Brain pericyte (primary cell): ENCODE data around the gene TGFB1I1.
A peak's percentile ranks its signal among the peaks of the same experiment; 100 is the strongest.
"Not testable (repeated sequence)": the region's sequence is repeated elsewhere in the genome, so short reads cannot be mapped to it uniquely, and the experiment has no call there.

Experiments used
- DNase-seq: peaks from one replicate; pipeline ENCODE4 v3.0.0-alpha.2; 2012; ENCODE audit warnings: low read depth, low spot score

The TGFB1I1 gene

GRCh38 chr16:31487720-31488467, 15.9 kb downstream of the TGFB1I1 start:
- DNase-seq, result no peak

- DNase-seq, result no peak
Measured at GRCh38 chr16:31488468-31489297, 16.7 kb downstream of the TGFB1I1 start.

- no peak for DNase-seq
Measured at GRCh38 chr16:31489298-31489564, 17.3 kb downstream of the TGFB1I1 start.

GRCh38 chr16:31489616-31490584, 17.9 kb downstream of the TGFB1I1 start:
- DNase-seq, result no peak

GRCh38 chr16:31491778-31492418, 19.9 kb downstream of the TGFB1I1 start:
- no peak for DNase-seq

GRCh38 chr16:31493506-31494125, 21.7 kb downstream of the TGFB1I1 start:
- DNase-seq, result no peak

- DNase-seq, result no peak
Measured at GRCh38 chr16:31496670-31497069, 24.7 kb downstream of the TGFB1I1 start.

- no peak for DNase-seq
Measured at GRCh38 chr16:31498493-31498892, 26.5 kb downstream of the TGFB1I1 start.

- DNase-seq, result no peak
Measured at GRCh38 chr16:31499928-31500327, 28.0 kb downstream of the TGFB1I1 start.

- no peak for DNase-seq
Measured at GRCh38 chr16:31501226-31501965, 29.4 kb downstream of the TGFB1I1 start.

GRCh38 chr16:31501966-31502348, 30.0 kb downstream of the TGFB1I1 start:
- DNase-seq, result no peak

GRCh38 chr16:31502981-31503380, 31.0 kb downstream of the TGFB1I1 start:
- DNase-seq, result no peak

GRCh38 chr16:31503555-31503954, 31.6 kb downstream of the TGFB1I1 start:
- DNase-seq, result not testable (repeated sequence)

GRCh38 chr16:31504159-31504558, 32.2 kb downstream of the TGFB1I1 start:
- no peak for DNase-seq

GRCh38 chr16:31505483-31505882, 33.5 kb downstream of the TGFB1I1 start:
- no peak for DNase-seq

- DNase-seq, result no peak
Measured at GRCh38 chr16:31507617-31507928, 35.6 kb downstream of the TGFB1I1 start.

- DNase-seq, result peak; percentile 77
Measured at GRCh38 chr16:31507929-31508705, 36.2 kb downstream of the TGFB1I1 start, which contains the start of gene RUSF1. RUSF1 (minus strand) TSS chr16:31508391; CDS start chr16:31508373, 18 bp downstream.

- no peak for DNase-seq
Measured at GRCh38 chr16:31508706-31509195, 36.8 kb downstream of the TGFB1I1 start.

GRCh38 chr16:31513126-31513525, 41.2 kb downstream of the TGFB1I1 start:
- DNase-seq, result no peak
